ENCODE measurements around the gene KCNJ3. TPM values are rescaled to one million over a fixed set of nuclear protein-coding genes. Genes with fewer than 3 reads are reported as not detected.

The KCNJ3 gene
- total and polyA plus RNA-seq, 2 donors from 2014 or later: 3.6 to 9.9 TPM

GRCh38 chr2:154804451-154804850, 106.0 kb downstream of the KCNJ3 start:
- Histone ChIP-seq H3K4me1 (ENCODE audit: control insufficient read depth in 2 of 3, insufficient read depth in 2 of 3, low read depth in 1 of 3, low read length in 3 of 3) (no peaks in the 10 kb centered on the region), H3K36me3 (ENCODE audit: control insufficient read depth in 2 of 3, insufficient read depth in 3 of 3, low read length in 3 of 3) (no peaks in the 10 kb centered on the region), H3K27ac (ENCODE audit: low read depth in 2 of 2, low read length in 2 of 2) (no peak overlapping the region), H3K9me3 (ENCODE audit: control insufficient read depth in 2 of 3, insufficient read depth in 1 of 3, low read length in 3 of 3) (no peaks in the 10 kb centered on the region), H3K4me3 (ENCODE audit: low read length in 3 of 3) (no peak overlapping the region), H3K27me3 (ENCODE audit: control insufficient read depth, insufficient read depth, low read length) (no peaks in the 10 kb centered on the region), H3K9ac (ENCODE audit: low read length in 3 of 3) (no peak overlapping the region)
- FAIRE-seq (no peak), DNase-seq (no peak)
- intact Hi-C loops (cut with DNase I): no loop called here
- TF ChIP-seq CTCF (IDR thresholded peaks at IDR 0.05; ENCODE audit: borderline replicate concordance, extremely low read depth, insufficient read depth): no peak

- Histone ChIP-seq H3K36me3 (ENCODE audit: control insufficient read depth in 2 of 3, insufficient read depth in 3 of 3, low read length in 3 of 3) (no peaks in the 10 kb centered on the region), H3K9ac (ENCODE audit: low read length in 3 of 3) (no peak overlapping the region), H3K27ac (ENCODE audit: low read depth in 2 of 2, low read length in 2 of 2) (no peak overlapping the region), H3K4me1 (ENCODE audit: control insufficient read depth in 2 of 3, insufficient read depth in 2 of 3, low read depth in 1 of 3, low read length in 3 of 3) (no peaks in the 10 kb centered on the region), H3K9me3 (ENCODE audit: control insufficient read depth in 2 of 3, insufficient read depth in 1 of 3, low read length in 3 of 3) (no peaks in the 10 kb centered on the region), H3K4me3 (ENCODE audit: low read length in 3 of 3) (no peak overlapping the region), H3K27me3 (ENCODE audit: control insufficient read depth, insufficient read depth, low read length) (no peaks in the 10 kb centered on the region)
- intact Hi-C loops (cut with DNase I): no loop called here
- no peak for DNase-seq
- no peak for FAIRE-seq
- TF ChIP-seq CTCF (IDR thresholded peaks at IDR 0.05; ENCODE audit: borderline replicate concordance, extremely low read depth, insufficient read depth): no peak
These were observed 115.1 kb downstream of the KCNJ3 start for GRCh38 chr2:154813636-154814035.

GRCh38 chr2:154814856-154815255, 116.4 kb downstream of the KCNJ3 start:
- no peak overlapping the region for H3K9ac ChIP-seq (ENCODE audit: low read length in 3 of 3)
- H3K27ac ChIP-seq (ENCODE audit: low read depth in 2 of 2, low read length in 2 of 2): no peak overlapping the region
- no peak for DNase-seq
- H3K4me3 ChIP-seq (ENCODE audit: low read length in 3 of 3): no peak overlapping the region
- H3K4me1 ChIP-seq (ENCODE audit: control insufficient read depth in 2 of 3, insufficient read depth in 2 of 3, low read depth in 1 of 3, low read length in 3 of 3): no peaks in the 10 kb centered on the region
- no peaks in the 10 kb centered on the region for H3K36me3 ChIP-seq (ENCODE audit: control insufficient read depth in 2 of 3, insufficient read depth in 3 of 3, low read length in 3 of 3)
- intact Hi-C loops (cut with DNase I): no loop called here
- no peaks in the 10 kb centered on the region for H3K9me3 ChIP-seq (ENCODE audit: control insufficient read depth in 2 of 3, insufficient read depth in 1 of 3, low read length in 3 of 3)
- H3K27me3 ChIP-seq (ENCODE audit: control insufficient read depth, insufficient read depth, low read length): no peaks in the 10 kb centered on the region
- TF ChIP-seq CTCF (IDR thresholded peaks at IDR 0.05; ENCODE audit: borderline replicate concordance, extremely low read depth, insufficient read depth): no peak
- no peak for FAIRE-seq

GRCh38 chr2:154825358-154825757, 126.9 kb downstream of the KCNJ3 start:
- H3K9ac ChIP-seq (ENCODE audit: low read length in 3 of 3): no peak overlapping the region
- H3K27me3 ChIP-seq (ENCODE audit: control insufficient read depth, insufficient read depth, low read length): no peaks in the 10 kb centered on the region
- no peaks in the 10 kb centered on the region for H3K4me1 ChIP-seq (ENCODE audit: control insufficient read depth in 2 of 3, insufficient read depth in 2 of 3, low read depth in 1 of 3, low read length in 3 of 3)
- TF ChIP-seq CTCF (IDR thresholded peaks at IDR 0.05; ENCODE audit: borderline replicate concordance, extremely low read depth, insufficient read depth): no peak
- H3K36me3 ChIP-seq (ENCODE audit: control insufficient read depth in 2 of 3, insufficient read depth in 3 of 3, low read length in 3 of 3): no peaks in the 10 kb centered on the region
- DNase-seq (no peak), FAIRE-seq (no peak)
- H3K27ac ChIP-seq (ENCODE audit: low read depth in 2 of 2, low read length in 2 of 2): no peak overlapping the region
- no peak overlapping the region for H3K4me3 ChIP-seq (ENCODE audit: low read length in 3 of 3)
- intact Hi-C loops (cut with DNase I): no loop called here
- no peaks in the 10 kb centered on the region for H3K9me3 ChIP-seq (ENCODE audit: control insufficient read depth in 2 of 3, insufficient read depth in 1 of 3, low read length in 3 of 3)

Measured in kidney (tissue), 14 donors.